ENCODE measurements around the gene IRX1.

- no peak for TF ChIP-seq CTCF (IDR thresholded peaks at IDR 0.05)
- no peak for TF ChIP-seq POLR2A (IDR thresholded peaks at IDR 0.05)
Measured at GRCh38 chr5:3615829-3616228, 20.2 kb downstream of the IRX1 start.
